Measurements from ENCODE around the gene ARID5A. TPM values are rescaled to one million over a fixed set of nuclear protein-coding genes. Genes with fewer than 3 reads are reported as not detected.

The ARID5A gene
- total and polyA plus RNA-seq, 2 donors (not counting 1 experiment from before 2014, with no cell fraction given): 35.5 to 93.0 TPM

GRCh38 chr2:96512341-96512740 lies 24.2 kb upstream of the ARID5A start:
- DNase-seq: no peak
- WGBS (ENCODE audit: insufficient coverage): 100% methylated on average over 1 of the region's 4 CpGs
- CTCF ChIA-PET: interaction anchor here (1.1 to 10.6 kb wide), 7 partner anchors 19 to 104 kb away, joined by 3 to 155 read pairs (median 4); no protein-coding TSS in a partner anchor

GRCh38 chr2:96514521-96514920 lies 22.0 kb upstream of the ARID5A start:
- CTCF ChIA-PET: interaction anchor here (10.6 kb wide), 1 partner anchor 106 kb away, joined by 155 read pairs; no protein-coding TSS in a partner anchor
- H3K27ac ChIP-seq (ENCODE audit: low read length in 2 of 2): no peak overlapping the region
- Mint-ChIP-seq H3K27me3 (peaks cover 10% of the 10 kb centered on the region), H3K27ac (no peak overlapping the region), H3K9me3 (ENCODE audit: insufficient read depth) (peaks cover 3% of the 10 kb centered on the region), H3K4me3 (no peak overlapping the region), H3K4me1 (peaks cover 4% of the 10 kb centered on the region)
- TF ChIP-seq, protein P1, sequence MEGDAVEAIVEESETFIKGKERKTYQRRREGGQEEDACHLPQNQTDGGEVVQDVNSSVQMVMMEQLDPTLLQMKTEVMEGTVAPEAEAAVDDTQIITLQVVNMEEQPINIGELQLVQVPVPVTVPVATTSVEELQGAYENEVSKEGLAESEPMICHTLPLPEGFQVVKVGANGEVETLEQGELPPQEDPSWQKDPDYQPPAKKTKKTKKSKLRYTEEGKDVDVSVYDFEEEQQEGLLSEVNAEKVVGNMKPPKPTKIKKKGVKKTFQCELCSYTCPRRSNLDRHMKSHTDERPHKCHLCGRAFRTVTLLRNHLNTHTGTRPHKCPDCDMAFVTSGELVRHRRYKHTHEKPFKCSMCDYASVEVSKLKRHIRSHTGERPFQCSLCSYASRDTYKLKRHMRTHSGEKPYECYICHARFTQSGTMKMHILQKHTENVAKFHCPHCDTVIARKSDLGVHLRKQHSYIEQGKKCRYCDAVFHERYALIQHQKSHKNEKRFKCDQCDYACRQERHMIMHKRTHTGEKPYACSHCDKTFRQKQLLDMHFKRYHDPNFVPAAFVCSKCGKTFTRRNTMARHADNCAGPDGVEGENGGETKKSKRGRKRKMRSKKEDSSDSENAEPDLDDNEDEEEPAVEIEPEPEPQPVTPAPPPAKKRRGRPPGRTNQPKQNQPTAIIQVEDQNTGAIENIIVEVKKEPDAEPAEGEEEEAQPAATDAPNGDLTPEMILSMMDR (IDR thresholded peaks at IDR 0.05): no peak
- TF ChIP-seq EZH2 (IDR thresholded peaks at IDR 0.05; ENCODE audit: borderline replicate concordance, insufficient read depth, low read depth, low read length, poor library complexity, severe bottlenecking): no peak
- POLR2A ChIA-PET: no interaction called here
- H3K9me3 ChIP-seq (ENCODE audit: control extremely low read depth in 1 of 3, control insufficient read depth in 2 of 3, insufficient read depth in 1 of 3, low read length in 2 of 3): peaks cover 0 to 9% (median 5%) of the 10 kb centered on the region in 3 donors
- H3K4me1 ChIP-seq (ENCODE audit: control insufficient read depth in 2 of 2, insufficient read depth in 2 of 2, low read length in 2 of 2): peaks cover 3 to 4% of the 10 kb centered on the region in 2 donors
- ATAC-seq (ENCODE audit: low read depth): no peak
- no peak overlapping the region for H3K4me2 ChIP-seq (replicated peaks; ENCODE audit: low read depth, low read length, poor library complexity, severe bottlenecking)
- WGBS (ENCODE audit: insufficient coverage): 100% methylated on average over 2 of the region's 6 CpGs
- H3K36me3 ChIP-seq (replicated peaks in 1 of 2; ENCODE audit: control extremely low read depth in 1 of 2, control insufficient read depth in 1 of 2, extremely low read depth in 1 of 2, insufficient read depth in 2 of 2, low read length in 1 of 2): no peaks in the 10 kb centered on the region
- intact Hi-C loops (cut with micrococcal nuclease): no loop called here
- no peak for DNase-seq
- no peaks in the 10 kb centered on the region for H4K20me1 ChIP-seq (ENCODE audit: control insufficient read depth, insufficient read depth, low read length, poor library complexity, severe bottlenecking)
- no peak overlapping the region for H3K4me3 ChIP-seq (ENCODE audit: control extremely low read depth in 1 of 5, extremely low read depth in 1 of 5, insufficient read depth in 1 of 5, low read depth in 2 of 5, low read length in 4 of 5)
- no peak overlapping the region for H3K9ac ChIP-seq (ENCODE audit: low read length)
- no peaks in the 10 kb centered on the region for H3K79me2 ChIP-seq (ENCODE audit: control insufficient read depth, insufficient read depth, low read length)
- no peak overlapping the region for H2AFZ ChIP-seq (ENCODE audit: insufficient read depth, low read depth, low read length, poor library complexity, severe bottlenecking)
- peaks cover 0 to 4% (median 0%) of the 10 kb centered on the region in 4 experiments for H3K27me3 ChIP-seq (replicated peaks in 1 of 4; ENCODE audit: control extremely low read depth in 1 of 4, control insufficient read depth in 3 of 4, insufficient read depth in 4 of 4, low read length in 3 of 4)

More at GRCh38 chr2:96512341-96512740, 24.2 kb upstream of the ARID5A start:
- Histone ChIP-seq H3K9me3 (ENCODE audit: control extremely low read depth in 1 of 3, control insufficient read depth in 2 of 3, insufficient read depth in 1 of 3, low read length in 2 of 3) (peaks cover 0 to 9% (median 4%) of the 10 kb centered on the region in 3 donors), H3K4me2 (replicated peaks; ENCODE audit: low read depth, low read length, poor library complexity, severe bottlenecking) (no peak overlapping the region), H2AFZ (ENCODE audit: insufficient read depth, low read depth, low read length, poor library complexity, severe bottlenecking) (no peak overlapping the region), H4K20me1 (ENCODE audit: control insufficient read depth, insufficient read depth, low read length, poor library complexity, severe bottlenecking) (no peaks in the 10 kb centered on the region), H3K4me1 (ENCODE audit: control insufficient read depth in 2 of 2, insufficient read depth in 2 of 2, low read length in 2 of 2) (peaks cover 18 to 23% of the 10 kb centered on the region in 2 donors), H3K4me3 (ENCODE audit: control extremely low read depth in 1 of 5, extremely low read depth in 1 of 5, insufficient read depth in 1 of 5, low read depth in 2 of 5, low read length in 4 of 5) (no peak overlapping the region), H3K27ac (ENCODE audit: low read length in 2 of 2) (no peak overlapping the region), H3K27me3 (replicated peaks in 1 of 4; ENCODE audit: control extremely low read depth in 1 of 4, control insufficient read depth in 3 of 4, insufficient read depth in 4 of 4, low read length in 3 of 4) (peaks cover 0 to 16% (median 0%) of the 10 kb centered on the region in 4 experiments), H3K9ac (ENCODE audit: low read length) (no peak overlapping the region), H3K36me3 (replicated peaks in 1 of 2; ENCODE audit: control extremely low read depth in 1 of 2, control insufficient read depth in 1 of 2, extremely low read depth in 1 of 2, insufficient read depth in 2 of 2, low read length in 1 of 2) (no peaks in the 10 kb centered on the region), H3K79me2 (ENCODE audit: control insufficient read depth, insufficient read depth, low read length) (no peaks in the 10 kb centered on the region)
- Mint-ChIP-seq H3K27ac (no peak overlapping the region), H3K27me3 (peaks cover 14% of the 10 kb centered on the region), H3K4me3 (no peak overlapping the region), H3K4me1 (peaks cover 16% of the 10 kb centered on the region), H3K9me3 (ENCODE audit: insufficient read depth) (peaks cover 3% of the 10 kb centered on the region)
- POLR2A ChIA-PET: no interaction called here
- no peak for ATAC-seq (ENCODE audit: low read depth)
- intact Hi-C loops (cut with micrococcal nuclease): no loop called here
- TF ChIP-seq, protein P1 (IDR thresholded peaks at IDR 0.05): no peak
- no peak for TF ChIP-seq EZH2 (IDR thresholded peaks at IDR 0.05; ENCODE audit: borderline replicate concordance, insufficient read depth, low read depth, low read length, poor library complexity, severe bottlenecking)

All from B cell (primary cell).